OCI-LY3 (cell line): ENCODE measurements around the gene STEEP1.

Experiments
- H2AFZ ChIP-seq: fragments of 200-600, 300-600 bp; shearing (Covaris generic); 2 replicates; pipeline ENCODE4 v1.6.0; 2014; ENCODE audit warnings: antibody characterized with exemption, low read depth, low read length
- H3K27ac ChIP-seq: fragments of 200-600, 300-600 bp; sonication (generic); 2 replicates; pipeline ENCODE4 v1.5.1; 2014; ENCODE audit warnings: mild to moderate bottlenecking, low read length, moderate library complexity, mixed read lengths
- H3K27me3 ChIP-seq: fragments of 200-600, 300-600 bp; sonication (generic); 2 replicates; pipeline ENCODE4 v1.6.1; 2014; ENCODE audit warnings: low read depth, low read length, mixed read lengths
- H3K36me3 ChIP-seq: fragments of 200-600, 300-600 bp; sonication (generic); replicated peaks from 2 replicates; pipeline ENCODE3; 2014; ENCODE audit warnings: low read depth, low read length, mixed read lengths
- H3K4me1 ChIP-seq: fragments of 300-600, 200-600 bp; sonication (generic); 2 replicates; pipeline ENCODE4 v1.6.1; 2014; ENCODE audit warnings: low read length, mixed read lengths
- H3K4me2 ChIP-seq: fragments of 200-600, 300-600 bp; sonication (generic); 2 replicates; pipeline ENCODE4 v1.6.1; 2014; ENCODE audit warnings: low read length, mixed read lengths
- H3K4me3 ChIP-seq: fragments of 300-600, 200-600 bp; sonication (generic); 2 replicates; pipeline ENCODE4 v1.5.1; 2014; ENCODE audit warnings: antibody characterized with exemption, mild to moderate bottlenecking, low read length, moderate library complexity
- H3K79me2 ChIP-seq: fragments of 300-600, 200-600 bp; shearing (Covaris generic); 2 replicates; pipeline ENCODE4 v1.6.1; 2014; ENCODE audit warnings: mild to moderate bottlenecking, low read length, mixed read lengths
- H3K9ac ChIP-seq: fragments of 300-600, 200-600 bp; shearing (Covaris generic); 2 replicates; pipeline ENCODE4 v1.6.0; 2014; ENCODE audit warnings: mild to moderate bottlenecking, low read length, moderate library complexity
- H3K9me3 ChIP-seq: fragments of 200-600, 300-600 bp; shearing (Covaris generic); 2 replicates; pipeline ENCODE4 v1.6.1; 2014; ENCODE audit warnings: low read length, mixed read lengths; ENCODE audit not compliant: insufficient read depth
- H4K20me1 ChIP-seq: fragments of 200-600, 300-600 bp; sonication (generic); 2 replicates; pipeline ENCODE4 v1.6.1; 2016; ENCODE audit warnings: low read length, mixed read lengths; ENCODE audit not compliant: insufficient read depth
- EZH2phosphoT487 ChIP-seq: fragments of 200-600 bp; shearing (Covaris generic); IDR thresholded peaks from 2 replicates; pipeline ENCODE4 v1.6.1; 2018; ENCODE audit warnings: antibody characterized with exemption, mixed run types, low read depth
- TF ChIP-seq, protein P1 (sequence below): fragments of 200-600, 300-600 bp; sonication (generic); IDR thresholded peaks from 2 replicates; pipeline ENCODE4 v1.5.1; 2014; ENCODE audit warnings: antibody characterized with exemption, low read length, low read depth

STEEP1 gene

DNA sequence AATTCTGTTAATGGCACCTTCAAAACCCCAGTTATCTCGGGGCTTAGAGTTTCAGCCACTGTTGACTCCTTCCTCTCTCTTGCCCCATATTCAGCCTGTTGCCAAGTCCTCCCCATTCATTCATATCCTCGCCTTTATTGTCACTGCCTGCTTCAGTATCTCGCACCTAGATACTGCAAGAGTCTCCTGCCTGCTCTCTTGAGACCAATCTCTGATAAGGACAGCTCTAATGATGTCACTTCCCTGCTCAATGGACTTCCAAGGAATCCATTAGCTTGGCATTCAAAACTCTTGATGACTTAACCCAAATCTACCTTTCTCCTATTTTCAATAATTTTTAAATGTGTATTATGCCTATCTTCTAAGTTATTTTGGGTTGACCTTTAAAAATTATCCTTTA lies 8.0 kb upstream of the STEEP1 start:
- Histone ChIP-seq H4K20me1 (peaks cover 4% of the 10 kb centered on the region; the same call in 1 of the 2 replicates), H3K27me3 (no peaks in the 10 kb centered on the region), H3K4me2 (peak overlapping the region; percentile 79), H3K9ac (peak overlapping the region; percentile 88; the same call in 1 of the 2 replicates), H3K9me3 (no peaks in the 10 kb centered on the region), H2AFZ (no peak overlapping the region), H3K36me3 (peaks cover 4% of the 10 kb centered on the region), H3K4me1 (peaks cover 18% of the 10 kb centered on the region), H3K79me2 (peaks cover 23% of the 10 kb centered on the region), H3K4me3 (peak overlapping the region; percentile 90), H3K27ac (no peak overlapping the region)
- TF ChIP-seq, protein P1, sequence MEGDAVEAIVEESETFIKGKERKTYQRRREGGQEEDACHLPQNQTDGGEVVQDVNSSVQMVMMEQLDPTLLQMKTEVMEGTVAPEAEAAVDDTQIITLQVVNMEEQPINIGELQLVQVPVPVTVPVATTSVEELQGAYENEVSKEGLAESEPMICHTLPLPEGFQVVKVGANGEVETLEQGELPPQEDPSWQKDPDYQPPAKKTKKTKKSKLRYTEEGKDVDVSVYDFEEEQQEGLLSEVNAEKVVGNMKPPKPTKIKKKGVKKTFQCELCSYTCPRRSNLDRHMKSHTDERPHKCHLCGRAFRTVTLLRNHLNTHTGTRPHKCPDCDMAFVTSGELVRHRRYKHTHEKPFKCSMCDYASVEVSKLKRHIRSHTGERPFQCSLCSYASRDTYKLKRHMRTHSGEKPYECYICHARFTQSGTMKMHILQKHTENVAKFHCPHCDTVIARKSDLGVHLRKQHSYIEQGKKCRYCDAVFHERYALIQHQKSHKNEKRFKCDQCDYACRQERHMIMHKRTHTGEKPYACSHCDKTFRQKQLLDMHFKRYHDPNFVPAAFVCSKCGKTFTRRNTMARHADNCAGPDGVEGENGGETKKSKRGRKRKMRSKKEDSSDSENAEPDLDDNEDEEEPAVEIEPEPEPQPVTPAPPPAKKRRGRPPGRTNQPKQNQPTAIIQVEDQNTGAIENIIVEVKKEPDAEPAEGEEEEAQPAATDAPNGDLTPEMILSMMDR = no peak
- TF ChIP-seq EZH2phosphoT487 = no peak

DNA sequence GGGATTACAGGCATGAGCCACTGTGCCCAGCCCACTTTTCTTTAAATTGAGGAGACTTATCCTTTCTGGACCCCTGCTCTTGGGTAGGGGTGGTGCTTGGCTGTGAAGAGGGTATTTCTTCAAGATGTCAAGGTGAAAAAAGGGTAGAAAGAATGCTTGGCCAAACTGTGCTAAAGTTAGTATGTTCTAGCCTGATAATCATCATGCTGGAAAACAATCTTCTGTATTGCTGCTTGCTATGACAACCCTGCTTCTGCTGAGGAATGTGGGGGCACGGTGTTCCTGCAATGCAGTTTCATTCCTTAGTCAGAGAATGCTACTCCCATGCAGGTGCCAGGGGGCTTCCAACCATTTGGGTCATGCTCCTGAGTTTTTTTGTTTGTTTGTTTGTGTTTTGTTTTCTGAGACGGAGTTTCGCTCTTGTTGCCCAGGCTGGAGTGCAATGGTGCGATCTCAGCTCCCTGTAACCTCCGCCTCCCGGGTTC lies 5.2 kb upstream of the STEEP1 start:
- Histone ChIP-seq H3K4me3 (no peak overlapping the region), H4K20me1 (no peaks in the 10 kb centered on the region), H3K79me2 (peaks cover 10% of the 10 kb centered on the region), H3K27me3 (no peaks in the 10 kb centered on the region), H3K9ac (no peak overlapping the region), H3K4me1 (peaks cover 7% of the 10 kb centered on the region), H3K4me2 (no peak overlapping the region), H3K9me3 (no peaks in the 10 kb centered on the region), H3K36me3 (no peaks in the 10 kb centered on the region), H3K27ac (no peak overlapping the region), H2AFZ (no peak overlapping the region)
- TF ChIP-seq EZH2phosphoT487 = no peak
- TF ChIP-seq, protein P1 = no peak

DNA sequence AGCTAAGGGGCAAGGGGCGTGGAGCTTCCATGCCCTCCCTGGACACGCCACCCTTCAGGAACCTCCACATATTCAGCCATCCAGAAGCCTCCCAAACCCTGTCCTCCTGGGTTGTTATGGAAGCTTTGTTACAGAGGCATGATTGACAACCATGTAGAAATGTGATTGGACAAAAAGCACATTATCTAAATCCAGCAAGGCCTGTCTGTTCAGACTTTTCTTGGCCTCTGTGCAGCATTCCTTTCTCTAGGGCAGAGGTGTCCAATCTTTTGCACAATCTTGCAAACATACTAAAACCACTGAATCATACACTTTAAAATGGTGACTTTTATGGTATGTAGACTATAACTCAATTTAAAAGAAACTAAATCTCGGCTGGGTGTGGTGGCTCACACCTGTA lies 12.7 kb downstream of the STEEP1 start:
- Histone ChIP-seq H3K9ac (no peak overlapping the region), H3K4me3 (no peak overlapping the region), H3K36me3 (peaks cover 1% of the 10 kb centered on the region), H3K79me2 (peaks cover 37% of the 10 kb centered on the region), H2AFZ (no peak overlapping the region), H3K4me1 (peaks cover 21% of the 10 kb centered on the region), H3K27me3 (no peaks in the 10 kb centered on the region), H4K20me1 (no peaks in the 10 kb centered on the region), H3K27ac (no peak overlapping the region), H3K9me3 (no peaks in the 10 kb centered on the region), H3K4me2 (no peak overlapping the region)
- TF ChIP-seq EZH2phosphoT487 = no peak
- TF ChIP-seq, protein P1 = no peak

DNA sequence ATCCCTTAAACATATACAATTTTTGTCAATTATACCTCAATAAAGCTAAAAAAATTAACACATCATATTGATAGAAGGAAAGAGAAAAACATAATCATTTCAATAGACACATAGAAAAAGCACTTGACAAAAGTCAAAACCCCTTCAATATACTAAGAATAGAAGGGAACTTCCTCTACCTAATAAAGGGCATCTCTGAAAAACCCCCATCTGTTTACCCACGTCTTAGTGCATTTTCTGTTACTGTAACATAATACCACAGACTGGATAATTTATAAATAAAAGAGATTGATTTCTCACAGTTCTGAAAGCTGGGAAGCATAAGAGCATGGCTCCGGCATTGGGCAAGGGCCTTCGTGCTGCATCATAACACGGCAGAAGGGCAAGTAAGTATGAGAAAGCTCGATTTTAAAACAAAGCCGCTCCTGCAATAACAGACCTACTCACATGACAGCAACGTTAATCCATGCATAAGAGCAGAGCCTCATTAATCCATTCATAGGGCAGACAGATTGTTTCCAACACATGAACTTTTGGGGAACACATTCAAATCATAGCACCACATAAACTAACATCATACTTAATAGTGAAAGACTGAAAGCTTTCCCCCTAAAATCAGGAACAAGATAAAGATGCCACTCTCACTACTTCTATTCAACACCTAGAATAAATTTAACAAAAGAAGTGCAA lies 15.7 kb downstream of the STEEP1 start:
- Histone ChIP-seq H3K4me1 (peaks cover 21% of the 10 kb centered on the region), H3K4me2 (peak overlapping the region; percentile 74), H3K27ac (peak overlapping the region; percentile 46), H3K27me3 (no peaks in the 10 kb centered on the region), H3K36me3 (no peaks in the 10 kb centered on the region), H2AFZ (no peak overlapping the region), H3K4me3 (peak overlapping the region; percentile 51), H3K9ac (0 out of 2 replicates have a peak overlapping the region, but pooled peaks have one; percentile 8), H4K20me1 (no peaks in the 10 kb centered on the region), H3K9me3 (no peaks in the 10 kb centered on the region), H3K79me2 (peaks cover 41% of the 10 kb centered on the region)
- TF ChIP-seq EZH2phosphoT487 = no peak
- TF ChIP-seq, protein P1 = no peak
